MM.1S (cell line): Measurements from ENCODE around the gene KDSR.

ENCODE experiments used
- DNase-seq: peaks from one replicate; pipeline ENCODE4 v3.0.0-alpha.2; 2015
- H2AFZ ChIP-seq: fragments of 300-600 bp; sonication (generic); 2 replicates; pipeline ENCODE4 v1.6.0; 2016; ENCODE audit warnings: antibody characterized with exemption, low read length
- H3F3A ChIP-seq: fragments of 300-600 bp; sonication (generic); 2 replicates; pipeline ENCODE4 v1.6.1; 2016; ENCODE audit warnings: mild to moderate bottlenecking, antibody characterized with exemption, low read length, moderate library complexity, mixed read lengths; ENCODE audit not compliant: insufficient read depth
- H3K27ac ChIP-seq: fragments of 300-600 bp; sonication (generic); 2 replicates; pipeline ENCODE4 v1.5.1; 2016; ENCODE audit warnings: mild to moderate bottlenecking, low read length
- H3K27me3 ChIP-seq: fragments of 300-600 bp; sonication (generic); replicated peaks from 2 replicates; pipeline ENCODE4 v1.6.0; 2016; ENCODE audit warnings: low read length; ENCODE audit not compliant: insufficient read depth
- H3K36me3 ChIP-seq: fragments of 300-600 bp; sonication (generic); replicated peaks from 2 replicates; pipeline ENCODE4 v1.6.1; 2016; ENCODE audit warnings: mild to moderate bottlenecking, low read length, mixed read lengths; ENCODE audit not compliant: insufficient read depth
- H3K4me1 ChIP-seq: fragments of 300-600 bp; sonication (generic); 2 replicates; pipeline ENCODE4 v1.6.1; 2016; ENCODE audit warnings: low read length, mixed read lengths
- H3K4me2 ChIP-seq: fragments of 300-600 bp; sonication (generic); 2 replicates; pipeline ENCODE4 v1.6.0; 2016; ENCODE audit warnings: low read depth, low read length
- H3K4me3 ChIP-seq: fragments of 300-600 bp; sonication (generic); 2 replicates; pipeline ENCODE4 v1.5.1; 2016; ENCODE audit warnings: low read length, mixed read lengths
- H3K79me2 ChIP-seq: fragments of 300-600 bp; sonication (generic); 2 replicates; pipeline ENCODE4 v1.6.1; 2016; ENCODE audit warnings: mixed run types, low read length, mixed read lengths
- H3K9ac ChIP-seq: fragments of 300-600 bp; sonication (generic); 2 replicates; pipeline ENCODE4 v1.6.1; 2016; ENCODE audit warnings: low read length, mixed read lengths
- H3K9me2 ChIP-seq: fragments of 300-600 bp; sonication (generic); replicated peaks from 2 replicates; pipeline ENCODE4 v1.6.1; 2016; ENCODE audit warnings: mild to moderate bottlenecking, low read length, mixed read lengths; ENCODE audit not compliant: insufficient read depth
- H3K9me3 ChIP-seq: fragments of 300-600 bp; sonication (generic); replicated peaks from 2 replicates; pipeline ENCODE4 v1.6.1; 2016; ENCODE audit warnings: mild to moderate bottlenecking, low read length, mixed read lengths; ENCODE audit not compliant: insufficient read depth
- H4K20me1 ChIP-seq: fragments of 300-600 bp; sonication (generic); 2 replicates; pipeline ENCODE4 v1.6.1; 2016; ENCODE audit warnings: mild to moderate bottlenecking, low read length, moderate library complexity, mixed read lengths; ENCODE audit not compliant: insufficient read depth
- CTCF ChIP-seq: fragments of 300-600 bp; sonication (generic); IDR thresholded peaks from 2 replicates; pipeline ENCODE4 v1.5.1; 2016; ENCODE audit warnings: antibody characterized with exemption, low read length, mixed read lengths
- EZH2 ChIP-seq: fragments of 300-600 bp; sonication (generic); optimal IDR thresholded peaks from 2 replicates; pipeline ENCODE3; 2017; ENCODE audit warnings: low read depth, mild to moderate bottlenecking, antibody characterized with exemption, low read length, mixed read lengths
- EZH2phosphoT487 ChIP-seq: fragments of 300-600 bp; sonication (generic); IDR thresholded peaks from 2 replicates; pipeline ENCODE4 v1.6.1; 2018; ENCODE audit warnings: antibody characterized with exemption, low read length

The KDSR gene

GRCh38 chr18:63318889-63319382 lies 48.1 kb downstream of the KDSR start:
- Histone ChIP-seq H4K20me1 (no peaks in the 10 kb centered on the region), H3K4me2 (peak overlapping the region; percentile 74), H3K27ac (peak overlapping the region; percentile 85), H3K79me2 (peaks cover 57% of the 10 kb centered on the region), H3K9me2 (no peaks in the 10 kb centered on the region), H2AFZ (peak overlapping the region; percentile 65; the same call in 1 of the 2 replicates), H3K4me3 (peak overlapping the region; percentile 93), H3F3A (peaks cover 22% of the 10 kb centered on the region), H3K9me3 (no peaks in the 10 kb centered on the region), H3K27me3 (no peaks in the 10 kb centered on the region), H3K4me1 (peaks cover 14% of the 10 kb centered on the region), H3K36me3 (no peaks in the 10 kb centered on the region), H3K9ac (peak overlapping the region; percentile 95)
- no peak for TF ChIP-seq EZH2phosphoT487
- no peak for TF ChIP-seq CTCF
- TF ChIP-seq EZH2, result no peak
- peak; percentile 26 for DNase-seq

- Histone ChIP-seq H3K4me3 (peak overlapping the region; percentile 93), H3K9me2 (no peaks in the 10 kb centered on the region), H3K9ac (peak overlapping the region; percentile 95), H3K4me2 (peak overlapping the region; percentile 83), H3K36me3 (0 out of 2 replicates have a peak, but pooled peaks cover 3% of the 10 kb centered on the region), H3K27ac (peak overlapping the region; percentile 85; the same call in 1 of the 2 replicates), H2AFZ (0 out of 2 replicates have a peak overlapping the region, but pooled peaks have one; percentile 7), H4K20me1 (no peaks in the 10 kb centered on the region), H3F3A (peaks cover 22% of the 10 kb centered on the region), H3K4me1 (peaks cover 19% of the 10 kb centered on the region), H3K27me3 (no peaks in the 10 kb centered on the region), H3K9me3 (no peaks in the 10 kb centered on the region), H3K79me2 (peaks cover 64% of the 10 kb centered on the region)
- TF ChIP-seq EZH2, result no peak
- no peak for TF ChIP-seq EZH2phosphoT487
- TF ChIP-seq CTCF, result peak; percentile 97
- DNase-seq, result peak; percentile 95
Measured at GRCh38 chr18:63317982-63318888, 48.8 kb downstream of the KDSR start.

- Histone ChIP-seq H3K9me3 (no peaks in the 10 kb centered on the region), H2AFZ (no peak overlapping the region), H3K36me3 (0 out of 2 replicates have a peak, but pooled peaks cover 3% of the 10 kb centered on the region), H3K79me2 (peaks cover 71% of the 10 kb centered on the region), H3K4me2 (peak overlapping the region; percentile 83), H3K9ac (peak overlapping the region; percentile 95), H3K4me1 (peaks cover 19% of the 10 kb centered on the region), H3K4me3 (peak overlapping the region; percentile 93), H3K27me3 (no peaks in the 10 kb centered on the region), H3K9me2 (no peaks in the 10 kb centered on the region), H4K20me1 (no peaks in the 10 kb centered on the region), H3K27ac (peak overlapping the region; percentile 85; the same call in 1 of the 2 replicates), H3F3A (peaks cover 22% of the 10 kb centered on the region)
- peak; percentile 23 for DNase-seq
- TF ChIP-seq EZH2phosphoT487, result no peak
- no peak for TF ChIP-seq EZH2
- TF ChIP-seq CTCF, result no peak
Measured at GRCh38 chr18:63317556-63317946, 49.5 kb downstream of the KDSR start.
